Spleen (tissue), 7 donors: ENCODE data around the gene BTBD7.

Source experiments
- POLR2A ChIP-seq, 3 donors: fragments of 450-650 bp; IDR thresholded peaks; one replicate each; pipeline ENCODE4 v1.5.1; 2017; ENCODE audit warnings: antibody characterized with exemption in 3 of 3, mild to moderate bottlenecking in 1 of 3
- TF ChIP-seq, protein P1 (sequence below), 11 experiments: fragments of 200-600 bp in 7 of 11; fragments of 450-650 bp in 4 of 11; sonication (generic) in 4 of 11; IDR thresholded peaks in 8 of 11; conservative IDR thresholded peaks in 3 of 11; 1 replicate in 7 of 11; 2 replicates in 4 of 11; pipeline versions ENCODE4 v1.4.0 to v1.8.0; 2016 to 2021; ENCODE audit warnings: antibody characterized with exemption in 11 of 11, inconsistent platforms in 4 of 11, mild to moderate bottlenecking in 1 of 11
- donor health status: DM: no; HTN: no; CAD: no; lungs with moderate emphysema.
- donor health status: DM: no; HTN: no; CAD: no.
- donor health status: DM: no; HTN: no; CAD: no.

- TF ChIP-seq, protein P1, sequence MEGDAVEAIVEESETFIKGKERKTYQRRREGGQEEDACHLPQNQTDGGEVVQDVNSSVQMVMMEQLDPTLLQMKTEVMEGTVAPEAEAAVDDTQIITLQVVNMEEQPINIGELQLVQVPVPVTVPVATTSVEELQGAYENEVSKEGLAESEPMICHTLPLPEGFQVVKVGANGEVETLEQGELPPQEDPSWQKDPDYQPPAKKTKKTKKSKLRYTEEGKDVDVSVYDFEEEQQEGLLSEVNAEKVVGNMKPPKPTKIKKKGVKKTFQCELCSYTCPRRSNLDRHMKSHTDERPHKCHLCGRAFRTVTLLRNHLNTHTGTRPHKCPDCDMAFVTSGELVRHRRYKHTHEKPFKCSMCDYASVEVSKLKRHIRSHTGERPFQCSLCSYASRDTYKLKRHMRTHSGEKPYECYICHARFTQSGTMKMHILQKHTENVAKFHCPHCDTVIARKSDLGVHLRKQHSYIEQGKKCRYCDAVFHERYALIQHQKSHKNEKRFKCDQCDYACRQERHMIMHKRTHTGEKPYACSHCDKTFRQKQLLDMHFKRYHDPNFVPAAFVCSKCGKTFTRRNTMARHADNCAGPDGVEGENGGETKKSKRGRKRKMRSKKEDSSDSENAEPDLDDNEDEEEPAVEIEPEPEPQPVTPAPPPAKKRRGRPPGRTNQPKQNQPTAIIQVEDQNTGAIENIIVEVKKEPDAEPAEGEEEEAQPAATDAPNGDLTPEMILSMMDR (IDR thresholded peaks at IDR 0.05 in 8 of 11, conservative IDR thresholded peaks at IDR 0.05 in 3 of 11) = no peak
- no peak for TF ChIP-seq POLR2A (IDR thresholded peaks at IDR 0.05)
These were observed 69.4 kb downstream of the BTBD7 start for GRCh38 chr14:93263416-93263815.
